AG09319 (cell line): ENCODE results near the gene ATG9A.

Experiments used
- DNase-seq: peaks from one replicate; pipeline ENCODE4 v3.0.0-alpha.2; 2010; ENCODE audit warnings: low read depth; ENCODE audit errors: extremely low read depth
- TF ChIP-seq, protein P1 (sequence below): IDR thresholded peaks from 2 replicates; pipeline ENCODE4 v1.5.1; 2011; ENCODE audit warnings: low read depth, mild to moderate bottlenecking, inconsistent platforms, low read length, moderate library complexity

Gene ATG9A

GRCh38 chr2:219213486-219214071, 15.9 kb downstream of the ATG9A start:
- TF ChIP-seq, protein P1, sequence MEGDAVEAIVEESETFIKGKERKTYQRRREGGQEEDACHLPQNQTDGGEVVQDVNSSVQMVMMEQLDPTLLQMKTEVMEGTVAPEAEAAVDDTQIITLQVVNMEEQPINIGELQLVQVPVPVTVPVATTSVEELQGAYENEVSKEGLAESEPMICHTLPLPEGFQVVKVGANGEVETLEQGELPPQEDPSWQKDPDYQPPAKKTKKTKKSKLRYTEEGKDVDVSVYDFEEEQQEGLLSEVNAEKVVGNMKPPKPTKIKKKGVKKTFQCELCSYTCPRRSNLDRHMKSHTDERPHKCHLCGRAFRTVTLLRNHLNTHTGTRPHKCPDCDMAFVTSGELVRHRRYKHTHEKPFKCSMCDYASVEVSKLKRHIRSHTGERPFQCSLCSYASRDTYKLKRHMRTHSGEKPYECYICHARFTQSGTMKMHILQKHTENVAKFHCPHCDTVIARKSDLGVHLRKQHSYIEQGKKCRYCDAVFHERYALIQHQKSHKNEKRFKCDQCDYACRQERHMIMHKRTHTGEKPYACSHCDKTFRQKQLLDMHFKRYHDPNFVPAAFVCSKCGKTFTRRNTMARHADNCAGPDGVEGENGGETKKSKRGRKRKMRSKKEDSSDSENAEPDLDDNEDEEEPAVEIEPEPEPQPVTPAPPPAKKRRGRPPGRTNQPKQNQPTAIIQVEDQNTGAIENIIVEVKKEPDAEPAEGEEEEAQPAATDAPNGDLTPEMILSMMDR, result no peak
- DNase-seq, result no peak

DNA sequence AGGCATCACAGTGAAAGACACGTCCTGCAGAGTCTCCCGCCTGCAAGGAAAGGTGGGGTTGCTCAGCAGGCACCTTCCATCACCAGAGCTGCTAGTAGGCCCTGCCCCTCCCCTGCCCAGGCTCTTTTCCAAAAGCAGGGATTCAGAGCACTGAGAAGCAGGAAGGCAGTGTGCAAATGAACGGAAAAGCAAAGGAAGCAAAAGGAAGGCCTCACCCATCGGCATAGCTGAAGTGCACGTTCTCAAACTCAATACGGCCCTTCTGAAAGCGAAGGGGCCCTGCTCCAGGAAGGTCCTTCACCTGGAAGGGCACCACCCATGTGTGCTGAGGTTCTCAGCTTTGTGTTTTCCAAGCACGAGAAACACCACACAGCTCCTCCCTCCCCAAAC, 16.4 kb downstream of the ATG9A start:
- TF ChIP-seq, protein P1, result no peak
- no peak for DNase-seq

DNA sequence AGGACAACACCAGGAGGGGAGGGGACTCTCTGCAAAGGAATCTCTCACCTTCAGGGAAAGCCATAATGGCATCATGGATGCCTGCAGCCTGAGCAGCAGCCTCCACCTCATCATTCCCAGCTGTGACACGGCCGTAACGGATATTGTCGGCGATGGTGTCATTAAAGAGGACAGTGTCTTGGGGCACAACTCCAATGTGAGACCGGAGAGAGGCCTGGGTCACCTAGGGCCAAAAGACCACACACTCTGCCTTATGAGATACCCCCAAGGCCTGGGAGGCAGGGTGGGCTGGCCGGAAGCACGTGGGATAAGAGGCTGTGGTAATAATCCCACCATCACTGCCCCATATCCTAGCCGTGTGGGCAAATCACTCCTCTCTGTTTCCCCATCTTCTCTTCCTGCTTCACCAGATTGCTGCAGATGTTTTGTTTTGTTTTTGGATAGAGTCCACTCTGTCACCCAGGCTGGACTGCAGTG, 18.5 kb downstream of the ATG9A start:
- TF ChIP-seq, protein P1, result no peak
- DNase-seq, result no peak

DNA sequence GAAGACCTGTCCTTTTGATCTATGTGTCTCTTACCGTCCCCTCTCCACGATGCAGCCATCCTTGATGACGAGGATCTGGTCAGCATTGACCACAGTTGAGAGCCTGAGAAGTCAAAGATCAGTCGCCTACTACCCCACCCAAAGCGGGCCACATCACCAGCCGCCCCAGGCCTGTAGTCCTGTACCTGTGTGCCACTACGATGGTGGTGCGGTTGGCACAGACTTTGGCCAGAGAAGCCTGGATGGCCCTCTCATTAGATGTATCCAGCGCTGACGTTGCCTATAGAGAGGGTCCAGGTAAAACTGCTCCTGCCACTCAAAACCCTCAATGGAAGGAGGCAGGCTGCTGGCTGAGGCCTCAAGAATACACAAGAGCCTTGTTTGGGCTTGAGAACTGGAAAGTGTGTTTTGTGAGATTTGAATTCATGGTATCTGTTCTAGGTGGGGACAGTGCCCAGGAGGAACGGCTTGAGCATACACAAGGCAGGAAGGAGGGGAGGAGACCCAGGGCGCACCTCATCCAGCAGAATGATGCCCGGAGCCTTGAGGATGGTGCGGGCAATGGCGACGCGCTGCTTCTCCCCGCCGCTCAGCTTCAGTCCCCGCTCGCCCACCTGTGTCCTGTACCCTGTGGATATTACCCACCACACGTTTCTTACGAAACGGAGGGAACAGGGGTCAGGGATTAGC, 19.1 kb downstream of the ATG9A start:
- TF ChIP-seq, protein P1, result no peak
- DNase-seq, result no peak

DNA sequence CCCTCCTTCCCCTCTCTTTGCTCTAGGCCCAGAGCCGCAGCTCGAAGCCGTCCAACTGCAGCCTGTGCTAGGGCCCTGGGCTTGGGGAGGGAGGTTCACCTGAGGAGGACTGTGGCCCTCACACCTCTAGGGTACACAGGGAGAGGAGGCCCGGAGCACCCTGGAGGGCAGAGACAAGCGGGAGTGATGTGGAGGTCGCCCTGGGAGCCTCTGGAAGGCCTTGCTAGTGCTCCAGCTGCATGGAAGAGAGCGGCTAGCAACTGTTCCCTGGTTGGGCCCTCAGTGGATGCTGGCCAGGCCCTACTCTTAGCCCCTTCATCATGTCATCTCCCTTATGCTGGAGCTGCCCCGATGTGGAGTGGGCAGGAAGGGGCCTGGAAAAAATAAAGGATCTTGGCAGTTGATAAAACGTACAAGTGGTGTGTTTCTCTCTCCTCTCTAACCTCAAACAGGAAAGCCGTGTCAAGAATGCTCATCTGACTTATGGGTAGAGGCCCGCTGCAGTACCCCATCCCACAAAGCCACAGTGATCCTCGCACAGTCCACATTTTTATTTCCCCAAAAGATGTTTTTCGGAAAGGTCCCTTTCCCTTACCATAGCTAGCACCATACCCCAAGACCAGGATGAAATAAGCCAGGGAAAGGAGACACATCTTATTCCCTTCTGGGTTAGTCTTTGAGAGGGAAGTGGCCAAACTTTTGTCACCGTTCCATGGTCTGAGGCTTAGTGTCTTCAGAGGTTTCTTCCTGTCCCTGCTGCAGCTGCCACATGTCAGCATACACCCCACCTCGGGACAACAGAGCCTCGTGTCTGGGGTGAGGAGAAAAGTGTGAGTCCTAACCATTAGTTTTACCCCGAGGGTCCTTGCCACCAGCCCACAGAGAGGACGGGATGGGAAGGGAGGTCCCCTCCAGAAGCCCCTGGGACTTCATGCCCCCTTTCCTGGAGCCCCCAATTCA, 19.9 kb downstream of the ATG9A start:
- TF ChIP-seq, protein P1, result no peak
- DNase-seq, result no peak

DNA sequence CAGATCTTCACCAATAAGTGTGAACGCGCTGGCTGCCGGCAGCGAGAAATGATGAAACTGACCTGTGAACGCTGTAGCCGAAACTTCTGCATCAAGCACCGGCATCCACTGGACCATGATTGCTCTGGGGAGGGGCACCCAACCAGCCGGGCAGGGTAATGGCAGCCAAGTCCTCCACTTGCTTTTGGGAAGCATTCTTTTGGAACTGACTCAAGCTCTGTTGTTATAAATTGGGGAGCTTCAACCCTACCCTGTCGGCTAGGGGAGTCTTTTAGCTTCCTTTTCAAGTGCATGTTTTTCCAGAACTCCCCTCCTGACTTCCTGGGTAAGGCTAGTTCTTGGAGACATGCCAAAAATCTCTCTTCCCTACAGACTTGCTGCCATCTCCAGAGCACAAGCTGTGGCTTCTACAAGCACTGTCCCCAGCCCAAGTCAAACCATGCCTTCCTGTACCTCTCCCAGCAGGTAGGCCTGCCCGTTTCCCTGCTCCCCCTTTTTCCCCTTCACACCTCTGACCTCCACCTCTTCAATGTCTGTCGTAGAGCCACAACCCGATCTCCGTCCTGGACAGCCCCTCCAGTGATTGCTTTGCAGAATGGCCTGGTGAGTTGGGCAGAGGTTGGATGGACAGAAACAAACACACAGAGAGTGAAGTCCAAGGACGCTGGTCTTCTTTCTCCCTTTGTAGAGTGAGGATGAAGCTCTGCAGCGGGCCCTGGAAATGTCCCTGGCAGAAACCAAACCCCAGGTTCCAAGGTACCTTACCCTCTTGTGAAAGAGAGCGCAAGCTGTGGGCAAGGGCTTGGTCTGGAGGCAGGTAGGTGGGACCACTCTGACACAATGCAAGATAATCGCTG, 21.3 kb downstream of the ATG9A start:
- TF ChIP-seq, protein P1, result no peak
- no peak for DNase-seq
